Natural killer cell (primary cell): ENCODE measurements around the gene PDE3A. TPM values are rescaled to one million over a fixed set of nuclear protein-coding genes. Genes with fewer than 3 reads are reported as not detected.

Source experiments
- ATAC-seq, 3 donors: fragments of 150-1000 bp in 2 of 3; fragments of 200-7000 bp in 1 of 3; cut with Tn5 transposase; 1 replicate in 1 of 3; 2 replicates in 2 of 3; pipeline ENCODE4 v1.10.0; 2021; ENCODE audit warnings: mild to moderate bottlenecking in 2 of 3, moderate library complexity in 2 of 3
- DNase-seq, 2 donors: peaks; one replicate each; pipeline versions ENCODE4 v3.0.0 to v3.0.0-alpha.2; 2013 to 2021; ENCODE audit warnings: mixed read lengths in 1 of 2
- H3K27ac ChIP-seq: one replicate; pipeline ENCODE4 v1.5.1; 2013; ENCODE audit warnings: mild to moderate bottlenecking, low read length
- H3K27me3 ChIP-seq: one replicate; pipeline ENCODE4 v1.6.1; 2013; ENCODE audit warnings: low read length; ENCODE audit not compliant: control insufficient read depth, insufficient read depth
- H3K36me3 ChIP-seq: one replicate; pipeline ENCODE4 v1.6.1; 2013; ENCODE audit warnings: low read length; ENCODE audit not compliant: control insufficient read depth, insufficient read depth
- H3K4me1 ChIP-seq: one replicate; pipeline ENCODE4 v1.6.1; 2013; ENCODE audit warnings: low read length; ENCODE audit not compliant: control insufficient read depth, insufficient read depth
- H3K4me3 ChIP-seq: one replicate; pipeline ENCODE4 v1.5.1; 2013; ENCODE audit warnings: low read length
- H3K9me3 ChIP-seq: one replicate; pipeline ENCODE4 v1.6.1; 2013; ENCODE audit warnings: low read length; ENCODE audit not compliant: control insufficient read depth, insufficient read depth
- H3K27ac Mint-ChIP-seq, 2 donors: one replicate each; pipeline ENCODE4 v1.8.0; 2022; ENCODE audit warnings: mild to moderate bottlenecking in 2 of 2, mixed read lengths in 2 of 2, moderate library complexity in 1 of 2
- H3K27me3 Mint-ChIP-seq, 2 donors: one replicate each; pipeline ENCODE4 v1.8.0; 2022; ENCODE audit warnings: low read depth in 2 of 2, mixed read lengths in 2 of 2
- H3K36me3 Mint-ChIP-seq: one replicate; pipeline ENCODE4 v1.8.0; 2022; ENCODE audit warnings: mixed read lengths
- H3K4me1 Mint-ChIP-seq, 2 donors: one replicate each; pipeline ENCODE4 v1.8.0; 2022; ENCODE audit warnings: mixed read lengths in 2 of 2
- H3K4me3 Mint-ChIP-seq: one replicate; pipeline ENCODE4 v1.8.0; 2022; ENCODE audit warnings: mild to moderate bottlenecking, moderate library complexity, mixed read lengths
- H3K9me3 Mint-ChIP-seq, 2 donors: one replicate each; pipeline ENCODE4 v1.8.0; 2022; ENCODE audit warnings: mixed read lengths in 2 of 2
- CTCF ChIP-seq: fragments of 200-600 bp; IDR thresholded peaks from one replicate; pipeline ENCODE4 v1.8.0; 2022; ENCODE audit warnings: antibody characterized with exemption
- WGBS: methylation state at CpG from one replicate; pipeline ENCODE4 v1.1.7; 2013; ENCODE audit warnings: missing lambda C conversion rate; ENCODE audit not compliant: insufficient coverage; 5-methylcytosine and 5-hydroxymethylcytosine counted together
- intact Hi-C: fragments of 100-400 bp; cut with micrococcal nuclease; formaldehyde crosslinking; loops from one replicate; pipeline ENCODE4 v1.14.2; 2022
- total RNA-seq, 4 donors: library from RNA; stranded (reverse); fragments of 120-200 nt in 1 of 4; gene quantifications; one replicate each; pipeline versions ENCODE4 v1.2.3 to v1.2.4, GENCODE V29; 2013 to 2022

The PDE3A gene
- total RNA-seq, 3 donors from 2014 or later (not counting 1 experiment from before 2014, with no cell fraction given): 0.20 to 0.28 (median 0.27) TPM

GRCh38 chr12:20350495-20350894 lies 17.8 kb upstream of the PDE3A start:
- no peaks in the 10 kb centered on the region for H3K4me1 Mint-ChIP-seq
- no peaks in the 10 kb centered on the region for H3K27me3 Mint-ChIP-seq
- Histone ChIP-seq H3K9me3 (no peaks in the 10 kb centered on the region), H3K27me3 (no peaks in the 10 kb centered on the region), H3K4me1 (no peaks in the 10 kb centered on the region), H3K36me3 (no peaks in the 10 kb centered on the region), H3K27ac (no peak overlapping the region), H3K4me3 (no peak overlapping the region)
- H3K36me3 Mint-ChIP-seq: no peaks in the 10 kb centered on the region
- WGBS: 86% methylated on average over 1 of the region's 5 CpGs
- no peak for DNase-seq
- no peak overlapping the region for H3K27ac Mint-ChIP-seq
- no peak for ATAC-seq
- no peaks in the 10 kb centered on the region for H3K9me3 Mint-ChIP-seq
- H3K4me3 Mint-ChIP-seq: no peak overlapping the region
- TF ChIP-seq CTCF: no peak
- intact Hi-C loops: no loop called here

- Mint-ChIP-seq H3K27me3 (no peaks in the 10 kb centered on the region), H3K9me3 (no peaks in the 10 kb centered on the region), H3K36me3 (no peaks in the 10 kb centered on the region), H3K4me3 (no peak overlapping the region), H3K27ac (no peak overlapping the region), H3K4me1 (no peaks in the 10 kb centered on the region)
- Histone ChIP-seq H3K4me1 (no peaks in the 10 kb centered on the region), H3K4me3 (no peak overlapping the region), H3K36me3 (no peaks in the 10 kb centered on the region), H3K27ac (no peak overlapping the region), H3K9me3 (no peaks in the 10 kb centered on the region), H3K27me3 (no peaks in the 10 kb centered on the region)
- TF ChIP-seq CTCF: no peak
- DNase-seq: no peak
- WGBS: 97% methylated on average over 4 of the region's 4 CpGs
- no peak for ATAC-seq
- intact Hi-C loops: no loop called here
Measured at GRCh38 chr12:20351406-20351805, 16.9 kb upstream of the PDE3A start.

GRCh38 chr12:20356048-20356447 lies 12.3 kb upstream of the PDE3A start:
- H3K4me1 Mint-ChIP-seq: no peaks in the 10 kb centered on the region
- H3K4me1 ChIP-seq: no peaks in the 10 kb centered on the region
- DNase-seq (no peak), ATAC-seq (no peak)
- no peak for TF ChIP-seq CTCF
- H3K4me3 ChIP-seq: no peak overlapping the region
- no peaks in the 10 kb centered on the region for H3K27me3 ChIP-seq
- H3K9me3 ChIP-seq: no peaks in the 10 kb centered on the region
- WGBS: 92% methylated on average over 2 of the region's 2 CpGs
- H3K27me3 Mint-ChIP-seq: no peaks in the 10 kb centered on the region
- no peak overlapping the region for H3K27ac Mint-ChIP-seq
- no peaks in the 10 kb centered on the region for H3K36me3 ChIP-seq
- no peaks in the 10 kb centered on the region for H3K36me3 Mint-ChIP-seq
- H3K27ac ChIP-seq: no peak overlapping the region
- no peaks in the 10 kb centered on the region for H3K9me3 Mint-ChIP-seq
- intact Hi-C loops: no loop called here
- H3K4me3 Mint-ChIP-seq: no peak overlapping the region

- Histone ChIP-seq H3K4me3 (no peak overlapping the region), H3K27me3 (peaks cover 2% of the 10 kb centered on the region), H3K9me3 (no peaks in the 10 kb centered on the region), H3K4me1 (no peaks in the 10 kb centered on the region), H3K27ac (no peak overlapping the region), H3K36me3 (no peaks in the 10 kb centered on the region)
- Mint-ChIP-seq H3K36me3 (no peaks in the 10 kb centered on the region), H3K4me3 (no peak overlapping the region), H3K4me1 (no peaks in the 10 kb centered on the region), H3K9me3 (no peaks in the 10 kb centered on the region), H3K27me3 (peaks cover 0 to 5% of the 10 kb centered on the region in 2 donors), H3K27ac (no peak overlapping the region)
- intact Hi-C loops: no loop called here
- DNase-seq: no peak
- no peak for ATAC-seq
- whole genome bisulfite sequencing: 83% methylated on average over 2 of the region's 3 CpGs
- TF ChIP-seq CTCF: no peak
Measured at GRCh38 chr12:20360407-20360806, 7.9 kb upstream of the PDE3A start.
